ENCODE data around the gene BIN1. TPM values are rescaled to one million over a fixed set of nuclear protein-coding genes. Genes with fewer than 3 reads are reported as not detected.

Gene BIN1
- polyA plus RNA-seq, 1 donor (not counting 4 experiments of a cell fraction or from before 2014, with no cell fraction given) = 5.4 TPM

DNA sequence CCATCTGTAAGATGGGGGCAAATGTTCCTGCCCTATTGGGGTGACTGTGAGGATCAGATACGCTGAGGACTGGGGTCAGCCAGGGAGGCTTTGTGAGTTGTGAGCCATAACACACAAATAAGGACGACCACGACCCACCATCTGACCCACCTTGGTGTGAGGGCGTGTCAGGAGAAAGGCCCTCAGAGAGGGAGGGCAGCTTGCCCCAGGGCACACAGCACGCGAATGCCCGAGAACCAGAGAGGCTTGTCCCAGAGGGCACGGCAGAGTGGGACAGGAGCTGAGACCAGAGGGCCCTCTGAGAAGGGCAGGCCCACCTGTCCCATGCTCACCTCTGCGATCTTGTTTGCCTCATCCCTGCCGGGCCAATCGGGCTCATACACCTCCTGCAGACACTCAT, 36.7 kb downstream of the BIN1 start:
- no peaks in the 10 kb centered on the region for H3K79me2 ChIP-seq (ENCODE audit: control insufficient read depth, insufficient read depth, low read length)
- no peak overlapping the region for H3K27ac ChIP-seq (ENCODE audit: control insufficient read depth, insufficient read depth, low read length)
- H2AFZ ChIP-seq (ENCODE audit: control insufficient read depth, low read length) = no peak overlapping the region
- dilution Hi-C loops (cut with MboI; ENCODE audit: extremely low pct_ligation_motif_present, low sequenced_read_pairs) = no loop called here
- peaks cover 2% of the 10 kb centered on the region for H3K4me1 ChIP-seq (ENCODE audit: control insufficient read depth, extremely low read depth, insufficient read depth, low read length)
- FAIRE-seq (no peak), DNase-seq (ENCODE audit: low read depth, low spot score) (no peak)
- no peak overlapping the region for H3K9ac ChIP-seq (ENCODE audit: control insufficient read depth, extremely low read depth, insufficient read depth, low read length)
- no peak for TF ChIP-seq EZH2 (IDR thresholded peaks at IDR 0.05; ENCODE audit: low read length)
- TF ChIP-seq, protein P1, sequence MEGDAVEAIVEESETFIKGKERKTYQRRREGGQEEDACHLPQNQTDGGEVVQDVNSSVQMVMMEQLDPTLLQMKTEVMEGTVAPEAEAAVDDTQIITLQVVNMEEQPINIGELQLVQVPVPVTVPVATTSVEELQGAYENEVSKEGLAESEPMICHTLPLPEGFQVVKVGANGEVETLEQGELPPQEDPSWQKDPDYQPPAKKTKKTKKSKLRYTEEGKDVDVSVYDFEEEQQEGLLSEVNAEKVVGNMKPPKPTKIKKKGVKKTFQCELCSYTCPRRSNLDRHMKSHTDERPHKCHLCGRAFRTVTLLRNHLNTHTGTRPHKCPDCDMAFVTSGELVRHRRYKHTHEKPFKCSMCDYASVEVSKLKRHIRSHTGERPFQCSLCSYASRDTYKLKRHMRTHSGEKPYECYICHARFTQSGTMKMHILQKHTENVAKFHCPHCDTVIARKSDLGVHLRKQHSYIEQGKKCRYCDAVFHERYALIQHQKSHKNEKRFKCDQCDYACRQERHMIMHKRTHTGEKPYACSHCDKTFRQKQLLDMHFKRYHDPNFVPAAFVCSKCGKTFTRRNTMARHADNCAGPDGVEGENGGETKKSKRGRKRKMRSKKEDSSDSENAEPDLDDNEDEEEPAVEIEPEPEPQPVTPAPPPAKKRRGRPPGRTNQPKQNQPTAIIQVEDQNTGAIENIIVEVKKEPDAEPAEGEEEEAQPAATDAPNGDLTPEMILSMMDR (optimal IDR thresholded peaks at IDR 0.05 in 1 of 3, IDR thresholded peaks at IDR 0.05 in 1 of 3, conservative IDR thresholded peaks at IDR 0.05 in 1 of 3; ENCODE audit: extremely low read depth in 1 of 3, insufficient read depth in 2 of 3, low read length in 3 of 3) = no peak
- no peak overlapping the region for H3K4me3 ChIP-seq (ENCODE audit: control insufficient read depth in 2 of 3, extremely low read depth in 1 of 3, insufficient read depth in 2 of 3, low read depth in 1 of 3, low read length in 3 of 3)
- H3K36me3 ChIP-seq (ENCODE audit: control insufficient read depth in 2 of 2, extremely low read depth in 1 of 2, insufficient read depth in 2 of 2, low read length in 2 of 2) = no peaks in the 10 kb centered on the region
- H3K4me2 ChIP-seq (ENCODE audit: control insufficient read depth, extremely low read depth, insufficient read depth, low read depth, low read length) = no peak overlapping the region
- H3K9me3 ChIP-seq (ENCODE audit: control insufficient read depth, low read depth, low read length) = no peaks in the 10 kb centered on the region
- no peaks in the 10 kb centered on the region for H3K27me3 ChIP-seq (ENCODE audit: control insufficient read depth, extremely low read depth, insufficient read depth, low read length)
- no peaks in the 10 kb centered on the region for H4K20me1 ChIP-seq (ENCODE audit: control insufficient read depth, extremely low read depth, insufficient read depth, low read length)
- no peaks in the 10 kb centered on the region for H3K9me1 ChIP-seq (ENCODE audit: control insufficient read depth, extremely low read depth, insufficient read depth, low read length)

DNA sequence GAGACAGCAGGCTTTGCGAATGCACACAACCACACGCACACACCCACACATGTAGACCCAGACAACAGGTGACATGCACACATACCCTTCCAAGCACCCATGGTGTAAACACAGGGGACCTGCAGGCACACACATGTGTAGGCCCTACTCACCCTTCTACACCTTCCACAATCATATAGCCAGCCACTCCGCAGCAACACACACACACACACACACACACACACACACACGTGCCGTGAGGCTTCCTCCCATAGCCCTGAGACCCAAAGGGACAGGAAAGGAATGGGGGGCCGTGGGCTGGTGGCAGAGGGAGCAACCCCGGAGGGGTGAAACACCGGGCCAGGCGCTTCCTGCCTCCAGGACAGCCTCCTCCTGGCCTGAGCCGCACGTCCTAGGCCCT, 37.4 kb downstream of the BIN1 start:
- dilution Hi-C loops (cut with MboI; ENCODE audit: extremely low pct_ligation_motif_present, low sequenced_read_pairs) = no loop called here
- H3K79me2 ChIP-seq (ENCODE audit: control insufficient read depth, insufficient read depth, low read length) = no peaks in the 10 kb centered on the region
- no peaks in the 10 kb centered on the region for H3K36me3 ChIP-seq (ENCODE audit: control insufficient read depth in 2 of 2, extremely low read depth in 1 of 2, insufficient read depth in 2 of 2, low read length in 2 of 2)
- H3K9ac ChIP-seq (ENCODE audit: control insufficient read depth, extremely low read depth, insufficient read depth, low read length) = no peak overlapping the region
- TF ChIP-seq EZH2 (IDR thresholded peaks at IDR 0.05; ENCODE audit: low read length) = no peak
- TF ChIP-seq, protein P1 (optimal IDR thresholded peaks at IDR 0.05 in 1 of 3, IDR thresholded peaks at IDR 0.05 in 1 of 3, conservative IDR thresholded peaks at IDR 0.05 in 1 of 3; ENCODE audit: extremely low read depth in 1 of 3, insufficient read depth in 2 of 3, low read length in 3 of 3) = no peak
- no peak for FAIRE-seq
- no peaks in the 10 kb centered on the region for H3K9me3 ChIP-seq (ENCODE audit: control insufficient read depth, low read depth, low read length)
- H3K4me3 ChIP-seq (ENCODE audit: control insufficient read depth in 2 of 3, extremely low read depth in 1 of 3, insufficient read depth in 2 of 3, low read depth in 1 of 3, low read length in 3 of 3) = no peak overlapping the region
- H4K20me1 ChIP-seq (ENCODE audit: control insufficient read depth, extremely low read depth, insufficient read depth, low read length) = no peaks in the 10 kb centered on the region
- H2AFZ ChIP-seq (ENCODE audit: control insufficient read depth, low read length) = no peak overlapping the region
- H3K27ac ChIP-seq (ENCODE audit: control insufficient read depth, insufficient read depth, low read length) = no peak overlapping the region
- no peak overlapping the region for H3K4me2 ChIP-seq (ENCODE audit: control insufficient read depth, extremely low read depth, insufficient read depth, low read depth, low read length)
- peaks cover 9% of the 10 kb centered on the region for H3K4me1 ChIP-seq (ENCODE audit: control insufficient read depth, extremely low read depth, insufficient read depth, low read length)
- H3K27me3 ChIP-seq (ENCODE audit: control insufficient read depth, extremely low read depth, insufficient read depth, low read length) = no peaks in the 10 kb centered on the region
- no peak for DNase-seq (ENCODE audit: low read depth, low spot score)
- no peaks in the 10 kb centered on the region for H3K9me1 ChIP-seq (ENCODE audit: control insufficient read depth, extremely low read depth, insufficient read depth, low read length)
